H1 (cell line): ENCODE data around the gene HRH1. TPM values are rescaled to one million over a fixed set of nuclear protein-coding genes. Genes with fewer than 3 reads are reported as not detected.

ENCODE experiments used
- GTF2F1 ChIP-seq: IDR thresholded peaks from 2 replicates; pipeline ENCODE4 v1.6.1; 2012; ENCODE audit warnings: low read depth, low read length, improper control_type of control experiment, borderline replicate concordance
- RAD21 ChIP-seq, 2 experiments: IDR thresholded peaks in 1 of 2; conservative IDR thresholded peaks in 1 of 2; 2 replicates each; pipeline ENCODE4 v1.6.1; 2011; ENCODE audit warnings: low read depth in 2 of 2, low read length in 2 of 2, improper control_type of control experiment in 1 of 2, inconsistent platforms in 1 of 2, mild to moderate bottlenecking in 1 of 2, moderate library complexity in 1 of 2
- polyA plus RNA-seq, 7 experiments: library from polyadenylated mRNA; depleted of rRNA in 3 of 7; stranded (reverse) in 5 of 7; unstranded in 2 of 7; fragments of >200 nt in 5 of 7; fragments of 200-250 nt in 2 of 7; gene quantifications; 1 replicate in 5 of 7; 2 replicates in 1 of 7; 4 replicates in 1 of 7; pipeline versions ENCODE4 v1.2.1 to v1.2.3, GENCODE V29; 2011 to 2013; ENCODE audit warnings: missing spikeins in 2 of 7, mixed read lengths in 2 of 7
- total RNA-seq: library from RNA; stranded (reverse); fragmentation: NEBNext Ultra II Directional; extraction: Animal tissue kit (Norgen Biotek cat#: 25700); gene quantifications from 2 replicates; pipeline ENCODE4 v1.2.1, GENCODE V29; 2021

HRH1 gene
- total and polyA plus RNA-seq, 2 of the 8 experiments (the other 6 are each of a cell fraction or from before 2014, with no cell fraction given): 0.11 TPM; not detected in 1

GRCh38 chr3:11282250-11283138, 128.2 kb downstream of the HRH1 start (continued):
- TF ChIP-seq RAD21 (IDR thresholded peaks at IDR 0.05 in 1 of 2, conservative IDR thresholded peaks at IDR 0.05 in 1 of 2; ENCODE audit: low read depth in 2 of 2, low read length in 2 of 2) (no peak), GTF2F1 (no peak)
